GM21576 (cell line): Measurements from ENCODE around the gene STRA8.
A peak's percentile ranks its signal among the peaks of the same experiment; 100 is the strongest.

Experiments
- ATAC-seq: cut with Tn5 transposase; IDR thresholded peaks from one replicate; pipeline ENCODE4 v1.9.1; 2021; ENCODE audit warnings: mild to moderate bottlenecking, moderate library complexity; ENCODE audit not compliant: unreplicated experiment

STRA8 gene

DNA sequence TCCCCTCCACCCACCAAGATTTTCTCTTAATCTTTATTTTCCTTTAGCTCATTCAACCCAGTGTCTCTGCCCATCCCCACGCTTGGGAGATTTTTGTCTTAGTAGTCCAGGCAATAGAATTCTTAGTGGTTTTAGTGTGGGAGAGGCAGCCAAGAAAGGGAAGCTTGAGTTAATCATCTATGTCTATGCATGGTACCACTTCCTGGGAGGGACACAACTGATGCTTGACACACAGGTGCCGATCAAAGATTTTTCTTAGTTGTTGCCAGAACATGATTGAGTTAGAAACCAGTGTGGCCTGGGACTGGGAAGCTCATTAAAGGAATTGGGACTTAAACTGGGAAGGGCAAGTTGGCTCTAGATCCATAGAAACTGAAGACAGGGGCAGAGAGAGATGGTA, 3.1 kb downstream of the STRA8 start:
- peak; percentile 75 for ATAC-seq

DNA sequence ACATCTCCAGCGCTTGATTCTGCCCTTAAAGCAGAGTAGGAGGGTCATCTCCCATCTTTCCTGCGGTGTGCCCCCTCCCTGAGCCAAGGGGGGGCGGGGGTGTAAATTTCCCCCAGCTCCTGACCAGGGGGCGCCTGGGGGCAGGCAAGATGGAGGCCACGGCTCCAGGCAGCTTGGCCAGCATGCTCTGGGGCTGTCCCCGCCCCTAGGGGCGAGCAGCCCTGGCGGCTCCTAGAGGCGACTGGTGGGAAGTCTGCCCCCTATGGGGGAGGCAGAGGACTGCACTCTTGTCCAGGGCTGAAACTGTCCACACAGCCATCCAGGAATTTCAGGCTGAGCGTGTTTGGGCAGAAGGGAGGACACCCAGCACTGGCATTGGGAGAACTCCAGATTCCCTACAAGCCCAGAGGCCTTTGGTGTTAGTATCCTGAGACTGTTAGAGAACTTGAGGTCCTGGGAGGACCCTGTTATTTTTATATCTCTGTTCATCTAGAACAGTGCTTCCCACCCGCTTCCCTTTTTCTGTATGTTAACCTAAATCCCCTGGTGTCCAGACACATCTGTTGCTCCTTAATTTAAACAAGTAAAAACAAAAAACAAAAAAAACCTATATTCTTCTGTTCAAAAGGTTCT, 4.6 kb downstream of the STRA8 start:
- ATAC-seq, result no peak

DNA sequence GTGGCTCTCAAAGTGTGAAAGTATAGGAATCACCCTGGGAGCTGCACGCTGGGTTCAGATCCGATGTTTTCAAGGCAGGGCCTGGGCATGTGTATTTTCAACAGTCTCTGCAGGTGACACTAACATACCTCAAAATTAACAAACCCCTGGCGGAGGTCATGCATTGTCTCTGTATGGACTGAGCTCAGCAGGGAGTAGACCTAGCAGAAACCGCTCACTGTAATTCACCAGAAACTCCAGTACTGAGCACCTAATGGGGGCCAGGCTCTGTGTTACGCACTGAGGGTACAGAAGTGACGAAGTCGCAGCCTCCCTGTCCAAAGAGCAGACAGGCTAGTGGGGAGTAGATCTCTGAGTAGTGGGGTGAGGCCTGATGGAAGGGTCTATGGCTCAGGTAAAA, 5.6 kb downstream of the STRA8 start:
- no peak for ATAC-seq

DNA sequence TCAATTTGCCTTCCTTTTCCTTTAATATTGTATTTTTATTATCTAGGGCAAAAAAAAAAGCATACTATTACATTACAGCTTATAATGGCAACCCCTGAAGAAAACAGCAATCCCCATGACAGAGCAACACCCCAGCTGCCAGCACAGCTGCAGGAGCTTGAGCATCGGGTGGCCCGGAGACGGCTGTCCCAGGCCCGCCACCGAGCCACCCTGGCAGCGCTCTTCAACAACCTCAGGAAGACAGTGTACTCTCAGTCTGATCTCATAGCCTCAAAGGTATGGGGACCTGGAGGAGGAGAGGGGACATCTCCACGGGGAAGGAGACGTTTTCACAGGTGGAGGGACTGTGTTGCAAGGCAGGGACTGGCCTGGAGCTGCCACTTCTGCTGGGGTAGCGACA, 6.8 kb downstream of the STRA8 start:
- ATAC-seq, result no peak

DNA sequence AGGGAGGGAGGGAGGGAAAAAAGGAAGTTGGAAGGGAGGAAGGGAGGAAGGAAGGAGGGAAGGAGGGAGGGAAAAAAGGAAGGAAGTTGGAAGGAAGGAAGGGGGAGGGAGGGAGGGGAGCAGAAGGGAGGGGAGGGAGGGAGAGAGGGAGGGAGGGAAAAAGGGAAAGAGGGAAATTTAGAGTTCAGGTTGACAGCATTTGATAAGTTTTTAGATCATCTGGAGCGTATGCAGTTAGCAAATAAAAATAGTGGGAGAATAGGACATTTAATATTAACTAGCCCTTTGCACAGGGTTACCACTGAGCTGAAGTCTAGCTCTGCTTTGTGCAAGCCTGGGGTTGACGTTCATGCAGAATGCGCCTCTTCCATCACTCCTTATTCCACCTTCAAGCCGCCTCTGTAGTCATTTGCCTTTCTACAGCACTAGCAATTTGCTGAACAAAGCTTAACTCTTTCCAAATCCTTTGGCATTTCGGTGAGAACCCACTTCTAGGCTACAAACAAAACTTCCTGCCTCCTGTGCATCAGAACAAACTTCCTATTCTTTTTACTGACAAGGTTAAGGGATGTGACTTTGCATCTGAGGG, 8.6 kb downstream of the STRA8 start:
- ATAC-seq, result no peak

DNA sequence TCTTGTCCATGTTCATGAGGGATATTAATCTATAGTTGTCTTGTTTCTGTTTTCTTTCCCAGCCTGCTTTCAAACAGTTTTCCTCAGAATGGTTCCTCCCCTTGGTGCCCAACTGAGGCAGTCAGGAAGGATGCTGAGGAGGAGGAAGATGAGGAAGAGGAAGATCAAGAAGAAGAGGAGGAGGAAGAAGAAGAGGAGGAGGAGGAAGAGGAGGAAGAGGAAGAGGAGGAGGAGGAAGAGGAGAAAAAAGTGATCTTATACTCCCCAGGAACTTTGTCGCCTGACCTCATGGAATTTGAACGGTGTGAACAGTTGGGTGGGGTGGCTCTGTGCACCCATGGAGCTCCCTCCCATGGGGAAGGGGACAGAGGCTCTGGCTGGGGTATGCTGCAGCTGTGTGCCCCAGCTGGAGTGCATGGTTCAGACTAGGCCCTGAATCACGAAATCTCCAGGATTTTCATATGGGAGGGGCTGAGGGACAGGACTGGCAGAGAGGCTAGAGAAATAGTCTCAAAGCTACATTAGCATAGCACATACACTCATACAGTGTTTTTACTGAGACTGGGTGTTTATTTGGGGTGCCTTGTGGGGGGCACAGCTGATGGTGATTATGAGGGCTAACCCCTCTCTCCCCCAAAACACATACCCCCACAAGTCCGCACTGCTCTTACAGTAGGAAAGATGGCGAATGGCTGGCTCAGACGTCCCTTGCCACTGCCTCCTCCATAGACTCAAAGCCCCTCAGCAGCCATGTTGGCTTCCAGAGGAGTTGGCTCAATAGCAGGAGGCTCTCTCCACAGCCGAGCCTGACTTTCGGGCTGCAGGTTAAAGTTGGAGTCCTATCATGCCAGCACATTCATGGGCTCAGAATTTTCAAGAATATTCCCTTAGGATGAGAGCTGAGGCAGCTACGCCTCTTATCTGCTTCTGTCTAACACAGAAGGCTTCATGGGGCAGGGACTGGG, 11.9 kb downstream of the STRA8 start:
- no peak for ATAC-seq

DNA sequence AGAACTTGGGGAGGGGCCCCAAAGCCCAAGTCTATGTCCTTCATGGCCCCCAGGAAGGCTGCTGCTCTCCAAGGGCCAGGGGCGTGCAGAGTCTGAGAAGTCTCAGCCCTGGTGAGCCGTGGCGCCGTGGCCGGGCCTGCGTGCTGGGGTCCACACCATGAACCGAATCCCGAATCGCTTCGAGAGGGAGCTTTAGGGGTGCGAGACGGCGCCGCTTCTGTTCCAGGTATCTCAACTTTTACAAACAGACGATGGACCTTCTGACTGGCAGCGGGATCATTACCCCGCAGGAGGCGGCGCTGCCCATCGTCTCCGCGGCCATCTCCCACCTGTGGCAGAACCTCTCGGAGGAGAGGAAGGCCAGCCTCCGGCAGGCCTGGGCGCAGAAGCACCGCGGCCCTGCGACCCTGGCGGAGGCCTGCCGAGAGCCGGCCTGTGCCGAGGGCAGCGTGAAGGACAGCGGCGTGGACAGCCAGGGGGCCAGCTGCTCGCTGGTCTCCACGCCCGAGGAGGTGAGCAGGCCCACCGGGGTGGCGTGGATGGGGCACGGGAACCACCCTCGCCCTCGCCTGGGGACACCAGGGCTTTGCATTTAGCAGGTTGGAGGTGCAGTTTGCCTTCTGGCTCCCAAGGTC, 12.7 kb downstream of the STRA8 start:
- ATAC-seq, result no peak

DNA sequence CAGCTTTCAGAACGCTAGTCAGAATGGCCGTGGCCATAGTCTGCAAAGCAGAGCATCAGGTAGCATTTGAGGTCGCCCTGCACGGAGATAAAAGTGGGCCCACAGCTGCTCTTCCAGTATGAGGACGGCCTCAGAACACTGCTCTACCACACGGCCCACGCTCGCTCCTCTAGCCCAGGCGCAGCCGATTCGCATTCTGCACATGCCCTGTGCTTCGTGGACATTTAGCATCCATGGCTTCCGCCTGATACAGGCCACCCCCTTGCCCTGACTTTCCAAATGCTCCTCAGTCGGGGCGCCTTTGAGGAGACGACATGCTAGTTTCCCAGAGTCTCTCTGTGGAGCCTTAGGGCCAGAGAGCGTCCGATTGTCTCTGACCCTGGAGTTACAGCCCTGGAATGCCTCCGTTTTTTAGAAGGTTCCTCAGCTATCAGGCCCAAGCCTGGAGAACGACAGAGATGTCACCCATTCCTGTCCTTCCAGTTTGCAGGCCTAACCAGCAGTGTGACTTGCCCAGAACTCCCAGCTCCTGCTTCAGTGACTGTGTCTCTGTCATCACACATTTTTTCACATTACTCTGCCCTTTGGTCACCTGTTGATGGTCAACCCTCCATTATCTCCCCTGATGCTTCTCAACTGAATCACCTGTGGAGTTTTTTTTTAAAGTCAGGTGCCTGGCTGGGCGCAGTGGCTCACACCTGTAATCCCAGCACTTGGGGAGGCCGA, 14.3 kb downstream of the STRA8 start:
- ATAC-seq, result no peak

DNA sequence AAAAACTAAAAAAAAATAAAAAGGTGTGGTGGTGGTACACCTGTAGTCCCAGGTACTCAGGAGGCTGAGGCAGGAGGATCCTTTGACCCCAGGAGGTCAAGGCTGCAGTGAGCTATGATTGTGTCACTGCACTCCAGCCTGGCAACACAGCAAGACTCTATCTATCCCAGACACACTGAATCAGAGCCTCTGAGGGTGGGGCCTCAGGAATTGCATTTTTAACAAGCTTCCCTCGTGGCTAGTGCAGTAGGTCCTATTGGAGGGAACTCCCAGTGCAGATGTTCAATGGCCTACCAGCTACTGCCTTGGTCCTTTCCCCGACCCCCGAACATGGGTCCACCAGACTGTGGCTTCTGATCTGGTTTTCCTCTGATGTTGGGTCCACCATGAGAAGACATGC, 14.9 kb downstream of the STRA8 start:
- ATAC-seq, result no peak

DNA sequence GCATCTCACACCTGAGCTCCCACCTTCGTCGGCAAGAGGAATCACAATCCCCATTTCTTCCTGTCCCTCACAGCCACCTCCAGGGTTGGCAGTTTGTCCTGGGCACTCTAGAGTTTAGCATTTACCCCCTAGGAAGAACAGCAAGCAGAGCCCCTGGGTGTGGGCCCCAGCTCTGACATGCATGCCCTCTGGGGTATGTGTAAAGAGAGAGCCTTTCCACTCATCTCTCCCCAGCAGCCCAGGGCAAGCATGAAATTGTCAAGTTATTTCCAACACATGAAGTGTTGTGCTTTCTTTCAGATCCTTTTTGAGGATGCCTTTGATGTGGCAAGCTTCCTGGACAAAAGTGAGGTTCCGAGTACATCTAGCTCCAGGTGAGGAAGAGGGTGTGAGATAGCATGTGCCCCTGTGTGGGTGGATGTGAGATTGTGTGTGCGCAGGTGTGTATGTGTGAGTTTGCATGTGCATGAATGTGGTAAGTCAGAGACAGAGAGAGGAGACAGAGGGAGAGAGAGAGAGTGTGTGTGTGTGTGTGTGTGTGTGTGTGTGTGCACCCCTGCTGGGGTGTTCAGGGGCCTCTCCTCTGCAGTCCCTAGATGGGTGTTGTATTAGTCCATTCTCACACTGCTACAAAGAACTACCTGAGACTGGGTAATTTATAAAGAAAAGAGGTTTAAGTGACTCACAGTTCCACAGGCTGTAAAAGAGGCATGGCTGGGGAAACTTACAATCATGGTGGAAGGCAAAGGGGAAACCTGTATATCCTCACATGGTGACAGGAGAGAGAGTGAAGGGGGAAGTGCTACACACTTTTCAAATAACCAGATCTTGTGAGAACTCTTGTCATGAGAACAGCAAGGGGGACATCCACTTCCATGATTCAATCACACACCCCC, 18.1 kb downstream of the STRA8 start:
- no peak for ATAC-seq

DNA sequence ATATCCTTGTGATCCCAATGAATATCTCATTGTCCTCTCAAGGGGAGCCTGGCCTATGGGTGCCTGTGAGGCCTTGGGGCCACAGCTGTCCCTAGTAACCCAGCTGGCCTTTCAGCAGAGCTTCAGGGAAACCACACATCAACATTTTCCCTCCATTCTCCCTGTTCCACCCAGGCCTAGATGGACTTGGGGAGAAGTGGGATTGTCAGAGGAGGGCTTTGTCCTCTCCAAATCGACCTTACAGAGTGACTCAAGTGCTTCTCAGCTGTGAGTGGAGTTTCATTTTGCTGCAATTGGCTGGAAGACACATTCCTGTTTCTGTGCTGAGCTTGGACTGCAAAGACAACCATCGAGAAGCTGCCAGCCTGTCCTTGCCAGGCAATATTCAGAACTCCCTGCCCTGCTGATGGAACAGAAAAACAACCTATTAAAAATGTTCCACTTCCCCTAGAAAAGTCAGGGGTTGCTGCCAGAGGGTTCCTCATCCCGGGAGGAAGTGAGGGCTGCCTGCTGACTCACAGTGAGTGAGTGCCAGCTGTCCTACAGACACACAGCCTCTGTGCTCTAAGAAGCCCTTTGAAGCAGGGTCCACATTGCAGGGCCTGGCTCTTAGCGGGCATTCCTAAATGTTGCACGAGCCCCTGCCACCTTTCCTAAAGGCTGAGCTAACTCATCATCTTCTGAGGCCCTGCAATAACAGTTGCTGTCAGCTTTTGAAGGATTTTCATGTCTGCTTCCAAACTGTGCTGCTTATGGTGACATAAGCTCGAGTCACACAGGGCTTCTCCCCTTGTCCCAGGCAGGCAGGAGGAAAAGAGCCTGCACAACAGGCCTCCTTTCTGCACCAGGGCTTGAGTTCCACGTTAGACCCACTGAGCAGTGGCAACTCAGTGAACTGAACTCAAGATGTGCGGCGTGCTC, 20.5 kb downstream of the STRA8 start:
- ATAC-seq, result no peak

DNA sequence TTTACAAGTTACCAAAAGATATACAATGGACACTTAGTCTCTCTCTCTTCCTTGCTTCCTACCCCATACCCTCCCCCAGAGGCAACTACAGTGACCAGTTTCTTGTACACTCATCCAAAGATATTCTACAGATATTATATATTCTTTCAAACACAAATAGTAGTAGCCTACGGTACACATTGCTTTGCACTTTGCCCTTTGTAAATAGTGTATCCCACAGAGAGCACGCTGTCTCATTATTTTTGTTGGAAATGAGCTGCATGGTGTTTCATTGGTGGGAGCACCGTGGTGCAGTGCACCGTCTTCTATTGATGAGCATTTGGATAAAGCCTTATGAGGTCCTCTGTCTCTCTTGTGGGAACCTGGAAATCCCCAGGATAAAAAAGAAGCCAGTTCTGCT, 24.2 kb downstream of the STRA8 start:
- ATAC-seq, result no peak

DNA sequence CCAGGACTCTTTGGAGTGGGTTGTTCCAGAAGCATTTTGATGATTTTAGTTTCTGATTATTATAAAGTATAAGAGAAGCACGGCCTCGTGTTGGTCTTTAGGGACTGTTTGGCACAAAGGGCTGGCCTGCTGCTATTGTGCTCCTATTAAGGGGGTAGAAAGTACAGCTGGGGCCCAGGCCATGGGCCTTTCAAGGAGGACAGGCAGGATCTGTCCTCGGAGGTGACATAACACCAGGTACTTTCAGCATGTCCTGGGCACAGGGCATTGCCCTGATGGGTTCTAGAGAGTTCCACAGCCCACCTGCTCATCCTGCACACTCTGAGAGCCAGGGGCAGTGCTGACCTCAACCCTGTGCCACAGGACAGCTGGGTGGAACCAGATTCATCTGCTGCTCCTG, 24.9 kb downstream of the STRA8 start:
- ATAC-seq, result no peak

DNA sequence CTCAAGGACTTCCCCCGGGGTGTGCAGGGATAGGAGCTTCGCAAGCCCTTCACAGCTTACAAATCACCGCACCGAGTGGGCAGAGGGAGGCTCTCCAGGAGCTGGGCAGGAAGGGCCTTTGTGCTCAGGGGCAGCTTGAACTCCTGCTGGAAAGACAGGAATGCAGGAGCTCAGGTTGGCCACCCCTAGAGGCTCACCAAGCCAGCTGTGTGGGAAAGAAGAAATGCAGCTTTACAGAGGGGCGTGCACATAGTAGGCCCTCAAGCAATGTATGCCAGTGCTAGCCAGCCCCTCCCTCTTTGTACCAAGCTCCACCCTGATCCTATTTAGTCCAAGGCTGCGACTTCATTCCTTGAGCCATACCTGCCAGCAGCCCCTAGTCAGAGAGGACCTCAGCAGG, 26.1 kb downstream of the STRA8 start:
- ATAC-seq, result no peak

DNA sequence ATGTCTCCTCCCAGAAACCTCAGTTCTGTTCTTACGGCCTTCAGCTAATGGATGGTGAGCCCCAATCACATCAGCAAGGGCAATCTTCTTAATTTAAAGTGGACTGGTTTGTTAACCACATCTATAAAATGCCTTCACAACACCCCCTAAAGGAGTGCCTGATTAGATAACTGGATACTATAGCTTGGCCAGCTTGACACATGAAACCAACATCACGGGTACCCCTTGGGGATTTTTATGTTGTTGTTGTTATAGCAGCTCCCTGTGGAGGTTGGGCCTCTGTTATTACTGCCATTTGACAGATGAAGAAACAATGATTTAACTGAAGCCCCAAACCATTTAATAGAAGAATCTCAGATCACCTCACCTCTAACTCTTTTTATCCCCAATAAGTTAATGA, 26.8 kb downstream of the STRA8 start:
- ATAC-seq, result no peak

DNA sequence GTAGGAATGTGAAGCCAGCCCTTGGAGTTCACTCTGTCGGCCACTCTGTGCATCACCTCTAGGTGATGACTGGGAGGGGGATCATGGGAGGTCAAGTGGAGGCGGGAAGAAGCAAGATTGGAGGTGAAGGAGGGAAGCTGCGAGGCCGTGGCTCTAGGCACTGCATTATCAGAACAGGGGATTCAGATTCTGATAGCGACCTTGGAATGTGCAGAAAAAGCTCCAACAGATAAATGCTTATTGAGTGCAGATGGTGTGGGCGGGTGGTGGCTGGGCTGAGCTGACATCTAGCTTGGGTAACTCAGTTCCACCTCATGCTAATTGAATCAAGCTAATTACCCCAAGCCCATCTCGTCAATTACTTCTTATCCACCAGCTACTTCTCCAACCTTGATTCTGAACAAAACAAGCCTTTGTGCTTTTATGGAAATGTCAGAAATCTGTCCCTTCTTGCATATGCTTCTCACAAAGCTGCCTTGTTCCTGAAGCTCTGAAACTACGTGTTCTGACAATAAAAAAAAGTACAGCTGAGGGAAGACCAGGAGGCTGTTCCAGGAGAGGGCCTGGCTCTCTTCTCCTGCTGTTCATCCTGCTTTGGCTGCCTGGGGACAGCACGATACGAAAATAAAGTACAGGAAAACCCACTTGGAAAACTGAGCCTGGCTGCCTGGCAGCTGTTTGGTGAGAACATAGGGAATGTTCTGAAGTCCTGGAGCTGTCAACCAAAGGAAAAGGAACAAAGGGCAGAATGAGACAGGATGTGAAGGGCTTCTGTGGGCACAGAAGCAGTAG, 27.5 kb downstream of the STRA8 start:
- ATAC-seq, result no peak

DNA sequence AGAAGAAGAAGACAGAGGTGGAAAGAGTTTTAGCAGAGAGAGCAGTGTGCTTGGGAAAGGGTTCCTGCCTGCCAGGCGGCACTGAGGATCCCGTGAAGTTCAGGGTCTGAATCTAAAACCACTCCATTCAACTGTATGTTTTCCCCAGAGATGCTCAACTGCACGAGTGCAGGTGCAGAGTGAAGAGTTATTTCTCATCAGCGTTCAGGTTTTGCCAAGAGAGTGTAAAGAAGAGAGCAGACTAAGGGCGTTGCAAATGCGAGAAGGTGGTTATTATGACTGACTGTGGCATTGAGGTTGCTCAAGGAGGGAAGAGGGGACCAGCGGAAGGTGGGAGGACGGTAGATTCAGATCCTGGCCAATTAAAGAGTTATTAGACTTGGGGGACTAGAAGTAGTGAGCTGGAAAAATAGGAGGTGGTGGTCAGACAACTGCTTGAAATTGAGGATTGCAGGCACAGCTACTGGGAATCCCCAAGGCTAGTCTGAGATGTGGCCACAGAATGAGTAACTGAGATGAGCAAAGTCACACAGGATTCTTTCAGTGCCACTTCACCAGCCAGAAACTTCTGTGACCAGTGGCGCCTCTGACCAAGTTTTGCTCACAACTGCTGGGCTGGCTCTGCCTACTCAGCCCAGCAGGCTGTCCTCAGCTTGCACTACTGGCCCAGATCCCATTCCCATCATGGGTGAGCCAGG, 29.1 kb downstream of the STRA8 start:
- ATAC-seq, result no peak
